ENCODE results near the gene DEFB125.

DEFB125 gene

DNA sequence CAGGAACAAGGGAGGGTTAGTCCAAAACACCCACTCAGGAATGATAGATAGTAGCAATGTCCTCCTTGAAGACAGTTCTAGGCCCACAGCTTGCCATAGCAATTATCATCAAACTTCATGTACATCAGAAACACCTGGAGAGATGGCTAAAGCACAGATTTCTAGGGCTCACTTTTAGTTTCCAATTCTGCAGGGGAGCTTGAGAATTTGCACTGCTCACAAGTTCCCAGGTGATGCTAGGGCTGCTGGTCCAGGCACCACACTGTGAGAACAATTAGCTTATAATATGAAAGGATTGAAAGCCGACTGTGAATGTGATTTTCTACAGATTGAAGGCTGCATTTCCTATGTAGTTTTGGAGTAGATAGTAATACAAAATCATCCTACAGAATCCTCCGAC, 58.4 kb downstream of the DEFB125 start:
- no peak for TF ChIP-seq ZBTB7A (IDR thresholded peaks at IDR 0.05; ENCODE audit: low read depth)
- TF ChIP-seq TAF1 (IDR thresholded peaks at IDR 0.05; ENCODE audit: low read depth), result no peak
- no peak for TF ChIP-seq TEAD4 (IDR thresholded peaks at IDR 0.05)
- TF ChIP-seq FOXM1 (IDR thresholded peaks at IDR 0.05; ENCODE audit: borderline replicate concordance, low read depth), result no peak

Measured in Ishikawa (cell line).